HG03095 (cell line): ENCODE measurements around the gene HPX.
"Not testable (repeated sequence)": the region's sequence is repeated elsewhere in the genome, so short reads cannot be mapped to it uniquely, and the experiment has no call there.

Source experiments
- ATAC-seq: cut with Tn5 transposase; IDR thresholded peaks from one replicate; pipeline ENCODE4 v1.9.1; 2021; ENCODE audit warnings: moderate library complexity; ENCODE audit not compliant: unreplicated experiment

HPX gene

GRCh38 chr11:6393989-6394670, 46.7 kb downstream of the HPX start:
- no peak for ATAC-seq

GRCh38 chr11:6392251-6392650, 48.5 kb downstream of the HPX start:
- ATAC-seq = not testable (repeated sequence)

GRCh38 chr11:6391537-6392134, 49.2 kb downstream of the HPX start:
- ATAC-seq = no peak

- ATAC-seq = no peak
Measured at GRCh38 chr11:6390718-6391469, 49.9 kb downstream of the HPX start.

GRCh38 chr11:6389905-6390717, 50.7 kb downstream of the HPX start, which contains the start of gene SMPD1:
SMPD1 (plus strand) TSS chr11:6390474; CDS start chr11:6390599, 125 bp downstream.
- ATAC-seq = peak; percentile 95

- no peak for ATAC-seq
Measured at GRCh38 chr11:6388748-6389147, 52.0 kb downstream of the HPX start.

- ATAC-seq = no peak
Measured at GRCh38 chr11:6387811-6388599, 52.8 kb downstream of the HPX start.

- ATAC-seq = no peak
Measured at GRCh38 chr11:6385046-6385777, 55.6 kb downstream of the HPX start.
